Activated CD4-positive, alpha-beta T cell treated with anti-CD3 and anti-CD28 coated beads, Interleukin-10, Interleukin-2, amounts not matched to agents 100 ng/mL and 50 ng/mL, durations not matched to agents 16 hours and 8 hours (primary cell): Measurements from ENCODE around the gene MAOA.
"Not testable (repeated sequence)": the region's sequence is repeated elsewhere in the genome, so short reads cannot be mapped to it uniquely, and the experiment has no call there.

ENCODE experiments used
- DNase-seq: peaks from one replicate; pipeline ENCODE4 v3.0.0-alpha.2; 2020

Gene MAOA

GRCh38 chrX:43664258-43664657 is 8.2 kb downstream of the MAOA start:
- DNase-seq: no peak

DNA sequence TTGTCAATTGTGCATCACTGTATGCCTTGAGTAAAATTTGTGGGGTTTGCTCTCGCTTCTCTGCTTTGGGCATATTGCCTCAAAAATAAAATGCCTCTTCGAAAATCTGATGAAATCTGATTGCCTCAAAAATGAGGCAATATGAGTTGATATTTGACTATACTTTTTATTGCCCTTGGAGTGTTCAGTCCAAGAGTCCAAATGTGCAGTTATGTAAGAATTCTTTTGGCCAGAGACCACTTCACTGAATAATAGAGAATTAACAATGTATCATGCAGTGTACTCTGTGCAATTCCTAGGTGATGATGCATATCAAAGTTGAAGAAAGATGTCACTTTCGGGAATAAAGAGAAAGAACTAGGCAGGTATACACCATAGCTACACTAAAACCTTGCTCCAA is 8.6 kb downstream of the MAOA start:
- no peak for DNase-seq

DNA sequence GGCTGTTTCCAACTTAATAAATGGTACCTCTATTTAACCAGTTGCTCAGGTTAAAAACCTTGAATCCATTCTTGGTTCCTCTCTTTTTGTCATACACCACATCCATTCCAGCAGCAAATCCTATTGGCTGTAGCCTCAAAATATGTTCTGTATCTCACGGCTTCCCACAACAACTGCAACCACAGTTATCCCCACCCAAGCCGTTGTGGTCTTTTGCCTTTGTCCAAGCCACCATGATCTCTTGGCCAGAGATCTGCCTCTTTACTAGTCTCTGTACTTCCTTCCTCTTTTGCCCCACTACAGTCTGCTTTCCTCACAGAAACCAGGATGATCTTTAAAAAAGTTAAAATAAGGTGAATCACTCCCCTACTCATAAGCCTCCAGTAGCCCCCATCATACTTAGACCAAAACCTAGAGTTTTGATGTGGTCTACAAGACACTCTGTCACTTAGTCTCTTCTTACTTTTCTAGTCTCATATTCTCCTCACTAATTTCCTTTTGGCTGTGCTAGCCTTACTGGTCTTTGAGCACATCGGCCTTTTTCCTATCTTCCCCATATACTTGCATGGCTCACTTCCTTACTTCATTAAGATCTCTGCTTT is 10.3 kb downstream of the MAOA start:
- no peak for DNase-seq

- not testable (repeated sequence) for DNase-seq
These were observed 20.0 kb downstream of the MAOA start for GRCh38 chrX:43675965-43676628.

DNA sequence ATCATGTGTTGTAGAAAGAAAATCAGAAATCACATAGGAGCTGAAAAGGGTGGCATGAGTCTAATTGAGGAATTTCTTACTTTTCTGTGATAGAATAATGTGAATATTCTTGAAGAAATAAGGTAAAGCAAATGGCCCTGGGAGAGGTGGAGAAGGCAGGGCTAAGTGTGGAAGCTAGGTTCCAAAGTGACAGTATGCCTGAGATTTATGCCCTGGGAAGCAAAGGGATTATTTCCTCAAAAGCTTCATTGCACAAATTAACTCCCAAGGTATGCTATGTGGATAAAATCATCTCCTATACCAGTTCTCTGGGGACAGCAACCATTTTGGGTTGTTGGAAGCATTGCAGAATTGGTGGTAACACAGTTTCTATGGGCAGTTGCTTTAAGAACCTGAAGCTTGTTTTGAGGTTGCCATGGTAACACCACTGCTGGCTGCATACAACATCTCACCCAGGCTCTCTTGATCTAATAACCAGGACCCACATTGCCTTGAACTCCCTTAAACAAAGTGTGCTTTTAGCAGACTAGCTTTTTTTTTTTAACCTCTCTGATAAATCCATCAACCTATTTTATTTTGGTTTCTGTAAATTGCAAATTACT is 21.0 kb downstream of the MAOA start:
- DNase-seq: no peak

- DNase-seq: no peak
These were observed 21.9 kb downstream of the MAOA start for GRCh38 chrX:43677993-43678392.

- no peak for DNase-seq
These were observed 23.0 kb downstream of the MAOA start for GRCh38 chrX:43679058-43679457.

GRCh38 chrX:43679778-43680177 is 23.7 kb downstream of the MAOA start:
- DNase-seq: no peak

DNA sequence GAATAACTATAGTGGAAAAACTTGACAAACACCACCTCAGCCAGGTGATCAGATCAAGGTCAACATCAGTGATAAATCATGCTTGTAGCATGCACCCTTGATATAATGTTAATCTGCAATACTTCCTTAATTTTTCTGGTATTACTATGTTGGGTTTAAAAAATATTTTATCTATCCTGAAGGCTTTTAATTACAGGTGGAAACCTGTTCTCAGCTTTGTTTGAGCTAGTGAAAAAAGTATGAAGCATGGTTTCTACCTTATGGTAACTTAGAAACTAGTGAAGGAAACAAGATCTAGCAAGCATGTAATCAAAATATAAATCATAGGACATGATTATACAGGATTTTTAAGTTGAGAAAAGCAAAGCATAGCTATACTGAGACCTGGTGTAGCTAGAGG is 26.6 kb downstream of the MAOA start:
- no peak for DNase-seq

DNA sequence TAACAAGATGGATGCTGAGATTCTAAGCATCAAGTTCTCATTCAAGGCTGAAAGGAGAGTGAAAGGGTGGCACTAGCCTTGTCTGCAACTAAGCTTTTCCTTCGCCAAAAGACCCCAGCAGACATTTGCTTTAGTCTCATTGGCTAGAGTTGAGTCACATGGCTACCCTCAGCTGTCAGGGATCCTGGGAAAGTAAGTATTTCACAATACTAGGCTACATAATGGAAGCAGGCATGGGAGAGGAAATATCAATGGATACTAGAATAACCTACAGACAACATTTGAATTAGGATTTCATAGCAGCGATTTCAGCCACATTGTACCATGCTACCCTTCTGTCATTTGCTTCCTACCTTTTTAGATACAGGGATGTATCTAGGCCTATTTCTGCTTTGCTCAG is 29.1 kb downstream of the MAOA start:
- DNase-seq: no peak

GRCh38 chrX:43688586-43688985 is 32.5 kb downstream of the MAOA start:
- no peak for DNase-seq

- no peak for DNase-seq
These were observed 37.7 kb downstream of the MAOA start for GRCh38 chrX:43693602-43694406.

DNA sequence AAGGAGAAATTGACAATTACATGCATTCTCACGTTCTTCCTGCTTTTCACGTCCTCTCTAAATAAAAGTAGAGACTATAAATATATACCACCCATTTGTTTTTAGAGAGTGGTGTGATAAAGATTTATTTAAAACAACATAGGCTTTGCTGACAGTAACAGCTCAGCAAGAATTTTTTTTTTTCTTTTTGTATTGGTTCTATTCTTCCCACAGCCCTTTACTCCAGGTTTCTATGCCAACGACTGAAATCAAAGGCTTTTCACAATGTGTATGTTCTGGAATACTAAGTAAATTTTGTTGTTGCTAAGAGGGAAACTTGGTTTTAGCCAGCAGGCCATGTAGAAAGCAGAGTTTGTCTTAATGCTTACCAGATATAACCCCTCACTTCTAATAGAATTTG is 43.4 kb downstream of the MAOA start:
- DNase-seq: no peak

- DNase-seq: no peak
These were observed 46.0 kb downstream of the MAOA start for GRCh38 chrX:43702079-43702524.

- DNase-seq: no peak
These were observed 46.6 kb downstream of the MAOA start for GRCh38 chrX:43702660-43703059.

DNA sequence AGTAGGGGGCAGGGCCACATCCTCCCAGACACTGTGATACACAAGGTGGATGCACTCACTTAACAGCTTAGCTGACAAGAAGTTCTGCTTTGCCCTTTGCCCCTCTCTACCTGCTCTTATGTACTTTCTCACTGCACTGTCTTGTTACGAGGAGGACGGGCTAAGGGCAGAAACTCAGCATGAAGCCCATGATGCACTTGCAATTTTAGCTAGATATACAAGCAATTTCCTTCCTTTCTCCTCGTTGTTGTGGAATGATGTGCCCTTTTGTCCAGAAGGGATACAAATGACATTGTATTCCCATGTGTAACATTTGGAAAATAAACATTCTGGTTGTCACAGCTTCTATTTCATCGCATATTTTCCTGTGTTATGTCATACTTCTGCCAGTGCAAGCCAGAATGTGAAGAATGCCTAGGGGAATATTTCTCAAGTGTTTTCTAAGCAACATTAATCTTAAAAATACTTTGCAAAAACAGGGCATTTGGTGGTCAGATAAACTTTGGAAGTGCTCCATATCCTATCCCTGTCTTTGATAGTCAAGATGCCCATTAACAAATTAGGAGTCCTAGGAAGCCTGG is 47.2 kb downstream of the MAOA start:
- DNase-seq: no peak

GRCh38 chrX:43706786-43707370 is 50.8 kb downstream of the MAOA start:
- no peak for DNase-seq

DNA sequence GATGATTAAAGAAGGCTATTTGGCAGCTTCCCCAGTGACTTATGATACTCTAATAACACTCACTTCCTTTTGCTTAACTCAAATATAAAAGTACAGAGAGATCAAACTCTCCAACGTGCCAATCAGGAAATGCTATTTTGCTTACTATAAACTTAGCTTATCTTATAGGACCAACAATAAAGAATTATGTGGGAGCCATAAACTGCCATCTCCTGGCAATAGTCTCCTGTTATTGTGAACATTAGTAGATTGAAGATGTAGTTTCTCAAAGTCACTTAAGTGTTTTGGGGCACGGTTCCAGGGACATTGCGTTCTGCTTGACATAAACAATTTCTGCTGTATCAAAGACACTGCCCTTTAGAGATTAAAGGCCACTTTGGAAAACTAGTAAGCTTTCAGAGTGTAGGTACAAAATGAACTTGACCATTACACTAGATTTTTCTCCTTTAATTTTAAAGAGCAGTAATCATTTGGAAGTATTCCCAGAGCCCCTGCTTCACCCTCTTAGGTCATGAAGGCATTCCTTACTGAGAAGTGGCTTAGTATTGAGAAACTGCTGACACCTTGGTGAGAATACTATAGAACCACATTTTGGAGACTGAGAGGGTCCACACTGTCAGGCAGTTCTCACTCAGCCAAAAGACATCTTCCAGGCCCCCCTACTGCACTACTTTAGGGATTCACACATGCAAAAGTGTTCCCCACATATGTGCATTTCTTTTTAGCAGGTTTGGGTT is 51.9 kb downstream of the MAOA start:
- DNase-seq: no peak

GRCh38 chrX:43716144-43716543 is 60.0 kb downstream of the MAOA start:
- DNase-seq: no peak

- no peak for DNase-seq
These were observed 60.6 kb downstream of the MAOA start for GRCh38 chrX:43716696-43717095.

- no peak for DNase-seq
These were observed 61.1 kb downstream of the MAOA start for GRCh38 chrX:43717161-43717560.

DNA sequence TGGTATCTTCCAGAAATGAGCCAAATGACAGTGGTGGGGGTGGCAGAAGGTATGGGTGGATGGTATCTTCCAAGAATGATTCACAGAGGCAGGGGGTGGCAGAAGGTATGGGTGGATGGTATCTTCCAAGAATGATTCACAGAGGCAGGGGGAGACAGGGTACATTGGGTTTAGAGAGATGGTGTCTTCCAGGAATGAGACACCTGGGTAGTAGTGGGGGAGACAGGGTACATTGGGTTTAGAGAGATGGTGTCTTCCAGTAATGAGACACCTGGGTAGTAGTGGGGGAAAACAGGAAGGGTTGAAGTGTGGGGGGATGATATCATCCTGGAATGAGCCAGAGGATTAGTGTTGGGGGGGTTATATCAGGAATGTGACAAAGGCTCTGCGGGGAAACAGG is 62.0 kb downstream of the MAOA start:
- DNase-seq: no peak
